HG02798 (cell line): ENCODE results near the gene TREML4.
"Not testable (repeated sequence)": the region's sequence is repeated elsewhere in the genome, so short reads cannot be mapped to it uniquely, and the experiment has no call there.

Experiments used
- ATAC-seq: cut with Tn5 transposase; IDR thresholded peaks from one replicate; pipeline ENCODE4 v1.9.1; 2021; ENCODE audit warnings: mild to moderate bottlenecking; ENCODE audit not compliant: unreplicated experiment, poor library complexity

The TREML4 gene, protein sequence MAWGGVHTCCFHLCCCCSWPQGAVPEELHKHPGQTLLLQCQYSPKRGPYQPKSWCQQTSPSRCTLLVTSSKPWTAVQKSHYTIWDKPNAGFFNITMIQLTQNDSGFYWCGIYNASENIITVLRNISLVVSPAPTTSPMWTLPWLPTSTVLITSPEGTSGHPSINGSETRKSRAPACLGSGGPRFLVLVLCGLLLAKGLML

DNA sequence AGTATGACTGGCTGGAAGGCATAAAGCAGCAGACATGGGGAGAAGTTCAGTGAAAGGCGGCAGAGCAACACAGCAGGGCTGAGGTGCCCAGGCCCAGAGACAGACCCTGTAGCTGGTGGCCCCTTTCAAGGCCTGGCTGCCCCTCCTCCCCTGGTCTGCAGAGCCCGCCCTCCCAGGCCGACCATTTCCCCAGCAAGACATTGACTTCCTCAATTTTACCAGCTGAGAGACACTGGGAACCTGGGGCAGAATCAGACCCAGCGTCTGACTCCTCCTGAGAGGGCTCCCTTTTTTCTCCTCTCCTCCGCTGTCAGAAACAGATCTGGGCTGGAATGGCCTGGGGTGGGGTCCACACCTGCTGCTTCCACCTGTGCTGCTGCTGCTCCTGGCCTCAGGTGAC, at the start of gene TREML4:
Gene TREML4 (plus strand): TSS at position 254 of the 400 bp plus-strand sequence. CDS start 79 bp downstream, at position 333.
- no peak for ATAC-seq

DNA sequence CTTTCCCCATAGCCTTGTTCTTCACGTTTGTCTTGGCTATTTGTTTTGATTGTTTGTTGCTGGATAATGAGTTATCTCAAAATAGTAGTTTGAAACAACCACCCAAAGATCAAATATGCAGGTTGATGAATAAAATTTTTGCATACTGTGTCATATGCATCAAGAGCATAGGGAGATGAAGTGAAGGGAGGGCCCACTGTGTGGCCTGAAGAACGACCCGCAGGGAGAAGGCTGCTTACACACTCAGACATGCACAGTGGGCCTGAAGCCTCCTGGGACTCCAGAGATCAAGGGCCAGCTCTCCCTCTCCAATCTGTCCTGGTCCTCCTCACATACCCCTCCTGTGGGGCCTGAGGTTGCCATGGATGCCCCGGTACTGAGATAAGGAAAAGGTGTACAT, 49.0 kb upstream of the TREML4 start:
- ATAC-seq: no peak

DNA sequence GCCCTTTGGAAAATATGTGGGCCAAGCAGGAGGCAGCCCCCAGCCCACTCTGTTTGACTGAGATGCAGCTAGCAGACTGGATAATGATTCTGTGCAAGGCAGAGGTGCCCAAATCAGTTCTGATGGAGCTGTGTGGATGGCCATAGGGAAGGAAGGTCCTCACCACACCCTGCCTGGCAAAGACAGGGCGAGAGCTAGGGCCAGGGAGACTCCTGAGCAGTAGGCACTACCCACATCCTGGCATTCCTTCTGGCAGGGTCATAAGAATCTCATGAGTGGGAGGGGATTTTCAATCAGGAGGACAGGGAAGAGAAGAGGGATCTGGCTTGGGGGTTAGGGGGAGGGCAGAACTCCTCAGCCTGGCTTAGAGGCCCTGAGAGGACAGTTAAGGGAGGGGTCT, 46.6 kb upstream of the TREML4 start:
- no peak for ATAC-seq

DNA sequence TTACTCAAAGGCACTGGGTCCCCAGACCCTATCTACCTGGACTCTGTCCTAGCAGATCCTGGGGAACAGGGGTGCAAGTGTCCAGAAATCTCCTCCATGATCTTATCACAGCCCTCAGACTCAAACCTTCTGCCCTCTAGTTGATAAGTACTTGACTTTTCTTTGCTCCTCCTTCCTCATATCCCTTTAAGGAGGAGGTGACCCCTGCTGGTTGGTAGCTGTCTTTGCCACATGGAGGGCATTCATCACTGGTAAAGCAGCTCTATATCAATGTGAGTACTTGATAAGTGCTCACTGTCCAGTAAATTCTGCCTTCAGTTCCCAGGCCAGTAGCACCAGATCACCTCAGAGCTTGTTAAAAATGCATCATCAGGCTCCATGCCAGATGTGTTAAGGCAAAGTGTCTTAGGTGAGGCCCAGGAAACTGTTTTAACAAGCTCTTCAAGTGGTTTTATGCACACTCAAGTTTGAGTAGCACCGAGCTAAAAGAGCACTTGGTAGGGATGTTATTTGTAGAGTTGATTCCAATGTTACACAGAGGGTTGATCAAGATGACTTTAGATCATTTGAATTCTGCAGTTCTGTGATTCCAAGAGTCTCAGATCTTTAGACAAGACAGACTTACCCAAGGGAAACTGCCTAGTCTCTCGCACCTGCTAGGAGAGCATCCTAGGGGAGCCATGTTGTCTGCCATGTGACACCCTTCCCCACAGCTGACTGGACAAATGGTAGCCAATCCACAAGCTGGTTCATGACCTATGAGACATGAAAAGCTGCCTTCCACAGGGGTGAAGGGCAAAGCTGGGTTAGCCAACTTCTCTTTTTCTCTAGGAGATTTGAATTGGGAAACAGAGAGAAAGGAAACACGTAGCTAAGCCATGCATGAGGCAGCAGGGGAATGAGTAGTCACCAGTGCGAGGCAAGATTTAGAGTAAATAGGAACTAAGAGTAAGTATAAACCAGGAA, 45.8 kb upstream of the TREML4 start:
- ATAC-seq: no peak

DNA sequence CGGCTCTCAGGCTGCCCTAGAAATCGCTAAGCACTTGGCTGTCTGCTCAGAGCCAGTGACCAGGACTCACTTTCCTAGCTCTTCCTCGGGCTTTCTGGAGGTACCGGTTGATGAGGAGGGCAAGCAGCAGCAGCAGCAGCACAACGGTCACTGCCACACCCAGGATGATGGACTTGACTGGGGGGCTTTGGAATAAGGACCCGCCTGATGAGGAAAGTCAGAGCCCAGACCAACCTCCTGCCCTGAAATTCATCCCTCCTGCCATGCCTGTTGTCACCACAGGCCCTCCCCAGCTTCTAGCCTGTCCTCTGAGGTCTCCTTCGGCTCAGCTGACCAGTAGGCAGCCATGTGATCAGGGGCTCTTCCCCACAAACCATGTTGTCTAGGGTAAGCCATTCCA, 43.4 kb upstream of the TREML4 start:
- ATAC-seq: no peak

DNA sequence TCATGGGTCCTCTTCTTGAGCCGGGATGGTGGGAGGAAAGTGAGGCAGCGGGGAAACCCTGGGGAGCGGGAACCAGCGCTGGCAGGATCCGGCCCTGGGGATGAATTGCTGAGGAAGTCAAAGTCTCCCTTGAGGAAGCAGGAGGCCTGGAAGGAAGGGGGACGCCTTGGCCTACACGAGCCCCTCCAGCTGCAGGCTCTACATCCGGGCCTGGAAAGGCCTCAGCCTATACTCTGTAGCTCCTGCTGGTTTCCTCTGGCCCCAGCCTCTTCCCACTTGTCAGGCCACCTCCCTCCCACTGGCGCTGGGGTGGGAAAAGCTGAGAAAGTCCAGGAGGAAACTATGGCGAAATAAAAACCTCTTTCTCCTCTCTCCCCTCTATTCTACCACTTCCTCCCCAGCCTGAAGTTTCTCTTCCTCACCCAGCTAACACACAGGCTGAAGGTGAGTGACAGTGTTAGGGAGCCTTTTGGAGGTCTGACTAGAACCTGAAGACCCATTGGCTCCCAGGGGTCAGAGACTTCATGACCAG, 42.1 kb upstream of the TREML4 start:
- no peak for ATAC-seq

DNA sequence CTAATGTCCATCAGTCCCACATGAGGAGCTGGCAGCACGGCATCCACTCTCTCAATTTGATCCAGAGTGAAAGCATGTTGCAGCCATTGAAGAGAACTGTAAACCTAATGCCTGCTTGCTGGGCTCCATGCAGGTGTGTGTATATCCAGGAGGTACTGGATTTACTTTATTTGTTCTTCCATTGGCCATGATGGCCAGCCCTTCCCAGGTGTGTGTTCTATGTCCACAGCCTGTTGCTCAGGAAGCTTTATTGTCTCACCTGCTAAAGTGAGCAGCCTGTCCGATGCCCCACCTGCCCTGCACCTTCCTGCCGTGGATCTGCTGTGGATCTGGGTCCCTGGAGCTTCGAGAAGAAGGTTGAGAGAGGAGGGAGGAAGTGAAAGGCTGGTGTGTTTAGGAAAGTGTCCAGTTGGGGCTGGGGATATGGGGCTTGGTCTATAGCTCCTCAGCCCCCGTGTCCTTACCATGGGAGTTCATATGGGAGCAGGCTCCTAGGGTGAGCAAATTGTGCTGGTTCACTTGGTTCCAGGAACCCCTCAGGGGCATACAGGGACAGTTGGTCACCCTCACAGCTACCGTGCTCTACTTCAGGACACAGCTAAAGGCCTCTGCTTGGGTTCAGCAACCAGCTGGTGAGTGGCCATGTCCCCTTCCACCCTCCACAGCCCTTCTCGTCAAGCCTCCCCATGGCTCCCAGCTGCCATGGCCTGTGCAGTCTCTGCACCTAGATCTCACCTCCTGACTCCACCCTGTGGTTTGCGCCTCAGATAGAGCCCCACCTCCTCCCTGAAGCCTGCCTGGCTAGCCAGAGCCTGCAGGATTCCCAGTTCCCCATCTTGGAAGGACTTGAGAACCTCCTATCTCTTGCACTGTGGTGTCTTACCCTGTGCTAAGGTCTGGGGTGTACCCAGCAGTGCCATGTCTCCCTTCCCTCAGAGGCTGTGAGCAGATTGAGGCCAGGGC, 39.9 kb upstream of the TREML4 start:
- ATAC-seq: no peak

DNA sequence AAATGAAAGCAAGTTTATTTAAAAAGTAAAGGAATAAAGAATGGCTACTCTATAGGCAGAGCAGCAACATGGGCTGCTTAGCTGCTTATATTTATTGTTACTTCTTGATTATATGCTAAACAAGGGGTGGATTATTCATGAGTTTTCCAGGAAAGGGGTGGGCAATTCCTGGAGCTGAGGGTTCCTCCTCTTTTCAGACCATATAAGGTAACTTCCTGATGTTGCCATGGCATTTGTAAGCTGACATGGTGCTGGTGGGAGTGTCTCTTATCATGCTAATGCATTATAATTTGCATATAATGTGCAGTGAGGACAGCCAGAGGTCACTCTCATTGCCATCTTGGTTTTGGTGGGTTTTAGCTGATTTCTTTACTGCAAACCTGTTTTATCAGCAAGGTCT, 39.1 kb upstream of the TREML4 start:
- not testable (repeated sequence) for ATAC-seq

DNA sequence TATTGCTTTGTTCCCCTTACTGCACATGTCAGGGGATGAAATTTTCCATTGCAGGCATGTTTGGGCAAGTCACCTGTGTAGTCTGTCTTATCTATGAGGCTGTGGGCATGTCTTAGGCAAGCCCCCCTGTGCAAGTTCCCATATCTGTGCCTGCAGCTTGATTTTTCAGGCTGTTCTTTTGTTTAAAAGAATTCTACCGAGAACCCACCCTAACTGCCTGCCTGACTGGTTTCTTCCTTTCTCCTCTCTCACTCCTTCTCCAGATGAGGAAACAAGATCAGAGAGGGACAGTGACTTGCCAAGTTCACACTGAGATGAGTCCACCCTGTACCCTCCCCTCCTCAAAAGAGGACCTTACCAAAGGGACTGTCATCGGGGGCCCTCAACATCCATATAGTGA, 38.2 kb upstream of the TREML4 start:
- no peak for ATAC-seq

DNA sequence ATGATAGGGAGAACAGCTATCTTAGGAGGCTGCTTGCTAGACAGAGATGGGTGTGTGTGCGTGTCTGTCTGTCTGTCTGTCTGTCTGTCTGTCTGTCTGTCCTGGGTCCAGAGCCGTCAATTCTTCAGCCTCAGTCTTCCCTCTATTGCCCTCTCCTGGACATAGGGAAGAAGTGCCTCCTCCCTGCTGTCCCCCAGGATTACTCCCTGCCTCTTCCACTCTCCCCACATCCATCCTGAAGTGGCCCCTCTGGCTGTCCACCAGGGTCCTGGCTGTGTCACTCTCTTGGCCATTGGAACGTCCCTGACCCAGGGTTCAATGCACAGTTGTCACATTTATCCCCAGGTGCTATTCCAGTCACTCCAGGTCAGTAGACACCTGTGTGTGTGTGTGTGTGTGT, 37.4 kb upstream of the TREML4 start:
- ATAC-seq: no peak

DNA sequence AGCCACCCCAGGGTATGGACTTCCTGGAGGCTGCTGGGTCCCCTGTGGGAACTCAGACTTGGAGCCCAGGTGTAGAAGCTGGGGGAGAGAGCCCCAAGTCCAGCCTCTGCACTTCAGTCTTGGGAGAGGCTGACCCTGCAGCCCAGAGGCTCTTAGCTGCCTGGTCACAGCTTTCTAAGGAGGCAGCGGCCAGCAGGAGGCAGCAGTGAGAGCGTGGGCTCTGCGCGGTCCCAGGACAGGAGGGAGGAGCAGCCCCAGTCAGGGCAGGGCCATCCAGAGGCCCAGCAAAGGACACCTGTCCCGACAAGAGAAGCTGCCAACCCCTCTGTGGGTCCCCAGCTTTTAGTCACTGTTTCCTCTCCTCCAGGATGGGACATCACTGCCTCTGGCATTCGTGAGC, 36.6 kb upstream of the TREML4 start:
- no peak for ATAC-seq

DNA sequence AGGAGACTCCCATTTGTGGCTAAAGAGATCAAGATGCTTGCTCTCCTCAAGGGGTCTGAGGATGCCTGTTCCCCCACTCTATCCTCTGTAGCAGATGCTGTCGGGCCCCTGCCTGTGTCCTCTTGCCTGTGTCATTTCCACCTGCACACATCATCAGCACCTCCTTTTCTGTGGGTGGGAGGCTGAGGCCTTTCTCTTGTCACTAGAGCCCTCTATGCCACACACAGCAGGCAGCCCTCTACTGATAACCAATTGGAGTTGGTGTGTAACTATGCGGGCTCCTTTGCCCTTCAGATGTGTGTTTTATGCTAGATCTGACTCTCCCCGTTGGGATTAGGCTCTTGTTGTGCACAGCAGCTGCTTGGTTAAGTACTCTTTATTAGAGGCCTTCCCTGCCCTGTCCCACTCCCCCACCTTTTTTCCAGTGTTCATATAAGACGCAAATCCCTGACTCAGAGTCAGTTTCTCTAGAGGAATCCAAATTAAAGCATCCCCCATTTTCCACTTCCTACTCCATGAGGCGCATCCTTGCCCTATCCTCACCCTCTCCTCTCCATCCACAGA, 34.9 kb upstream of the TREML4 start:
- no peak for ATAC-seq

DNA sequence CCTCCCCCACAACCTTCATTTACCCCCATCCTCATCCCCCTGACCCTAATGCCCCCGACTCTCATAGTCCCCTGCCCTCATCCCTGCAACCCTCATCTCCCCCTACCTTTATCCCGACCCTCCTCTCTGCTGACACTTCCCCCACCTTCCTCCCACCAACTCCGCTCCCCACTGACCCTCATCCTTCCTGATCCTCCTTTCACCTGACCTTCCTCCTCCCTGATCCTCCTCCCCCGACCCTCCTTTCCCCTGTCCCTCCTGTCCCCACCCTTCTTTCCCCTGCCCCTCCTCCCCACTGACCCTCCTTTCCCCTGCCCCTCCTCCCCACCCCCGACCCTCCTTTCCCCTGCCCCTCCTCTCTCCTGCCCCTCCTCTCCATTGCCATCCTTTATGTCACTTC, 34.3 kb upstream of the TREML4 start:
- no peak for ATAC-seq

DNA sequence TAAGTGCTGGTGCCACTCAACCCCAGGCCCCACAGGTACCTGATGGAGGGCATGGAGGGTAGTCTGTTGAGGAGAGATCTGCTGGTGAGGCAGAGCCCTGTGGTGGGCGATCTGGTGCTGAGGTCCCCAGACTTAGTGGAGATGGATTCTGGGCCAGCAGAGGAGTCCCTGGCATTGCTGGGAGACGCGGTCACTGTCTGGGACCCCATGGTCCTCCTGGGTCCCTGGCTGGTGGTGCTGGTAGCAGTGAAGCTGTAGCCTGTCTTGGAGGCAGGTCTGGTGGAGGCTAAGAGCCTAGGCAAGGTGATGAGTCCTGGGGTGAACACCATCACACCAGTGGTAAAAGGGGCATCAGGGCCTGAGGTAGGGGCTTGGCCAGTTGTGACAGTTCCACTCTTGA, 33.8 kb upstream of the TREML4 start:
- no peak for ATAC-seq

DNA sequence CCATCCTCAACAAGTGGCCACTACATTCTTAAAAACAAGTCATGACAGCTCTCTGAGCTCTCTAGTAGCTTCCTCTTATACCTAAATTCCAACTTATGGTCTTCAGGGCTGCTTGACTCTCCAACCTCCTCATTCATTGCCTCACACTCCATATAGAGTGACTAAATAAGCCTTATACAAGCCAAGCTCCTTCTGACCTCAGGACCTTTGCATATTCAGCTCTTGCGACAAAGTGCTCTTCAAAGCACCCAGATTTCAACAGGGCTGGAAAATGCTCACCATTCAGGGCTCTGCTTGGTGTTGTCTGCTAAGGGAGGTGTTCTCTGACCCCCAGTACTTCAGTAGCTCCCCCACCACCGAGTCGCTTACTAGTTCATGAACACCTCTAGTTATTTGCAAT, 30.9 kb upstream of the TREML4 start:
- ATAC-seq: no peak

DNA sequence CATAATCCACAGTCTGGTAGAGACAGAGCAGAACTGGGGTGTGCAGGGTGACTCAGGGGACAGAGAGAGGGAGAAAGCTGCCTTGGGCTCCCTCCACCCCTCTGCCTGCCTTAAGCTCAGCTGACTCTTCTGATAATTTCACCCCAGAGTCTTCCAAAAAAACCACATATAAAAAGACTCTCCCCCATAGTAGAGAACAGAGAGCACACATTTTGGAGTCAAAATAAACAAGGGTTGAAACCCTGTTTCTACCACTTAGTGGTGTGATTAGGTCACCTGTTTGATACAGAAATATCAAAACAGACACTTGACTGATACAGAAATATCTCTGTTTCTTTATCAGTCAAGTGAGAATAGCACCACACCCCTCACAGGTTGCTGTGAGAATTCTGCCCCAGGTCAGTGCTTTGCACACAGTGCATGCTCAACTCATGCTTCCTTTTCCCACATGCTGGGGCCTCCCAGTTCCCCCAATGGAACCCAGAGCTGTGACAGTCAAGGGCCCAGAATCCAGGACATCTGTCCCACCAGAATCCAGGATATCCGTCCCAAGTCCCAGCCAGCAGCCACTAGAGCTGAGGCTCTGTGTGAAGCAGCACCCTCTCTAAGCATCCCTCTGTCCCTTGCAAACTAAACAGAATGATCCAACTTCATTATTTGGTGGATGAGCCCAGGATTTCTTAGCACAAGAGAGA, 28.4 kb upstream of the TREML4 start:
- ATAC-seq: peak; percentile 50

DNA sequence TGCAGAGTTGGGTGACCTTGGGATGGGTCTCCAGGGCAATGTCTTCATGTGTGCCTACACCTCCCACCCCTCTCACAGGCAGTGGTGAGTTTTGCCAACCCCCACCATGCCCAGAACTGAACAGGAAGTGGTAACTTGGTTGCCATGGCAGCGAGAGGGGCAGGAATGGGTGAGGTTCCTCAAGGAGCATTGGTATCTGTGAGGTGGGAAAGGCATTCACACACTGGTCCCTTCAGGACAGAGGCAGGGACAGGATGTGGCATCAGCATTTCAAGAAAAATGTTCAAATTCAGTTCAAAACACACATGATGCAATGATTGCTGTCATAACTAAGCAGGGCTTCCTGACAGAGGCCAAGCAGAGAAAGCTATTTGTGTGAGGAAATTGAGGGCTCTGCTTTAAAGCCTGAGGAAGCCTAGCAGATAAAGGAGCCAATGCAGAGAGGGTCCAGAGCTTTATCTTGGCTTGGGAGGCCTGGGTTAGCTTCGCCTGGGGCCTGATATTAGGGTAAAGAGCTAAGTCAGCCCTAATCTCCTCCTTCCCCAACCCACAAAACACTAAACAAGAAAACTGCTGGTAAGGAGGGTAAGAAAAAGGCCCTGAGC, 27.8 kb upstream of the TREML4 start:
- no peak for ATAC-seq

DNA sequence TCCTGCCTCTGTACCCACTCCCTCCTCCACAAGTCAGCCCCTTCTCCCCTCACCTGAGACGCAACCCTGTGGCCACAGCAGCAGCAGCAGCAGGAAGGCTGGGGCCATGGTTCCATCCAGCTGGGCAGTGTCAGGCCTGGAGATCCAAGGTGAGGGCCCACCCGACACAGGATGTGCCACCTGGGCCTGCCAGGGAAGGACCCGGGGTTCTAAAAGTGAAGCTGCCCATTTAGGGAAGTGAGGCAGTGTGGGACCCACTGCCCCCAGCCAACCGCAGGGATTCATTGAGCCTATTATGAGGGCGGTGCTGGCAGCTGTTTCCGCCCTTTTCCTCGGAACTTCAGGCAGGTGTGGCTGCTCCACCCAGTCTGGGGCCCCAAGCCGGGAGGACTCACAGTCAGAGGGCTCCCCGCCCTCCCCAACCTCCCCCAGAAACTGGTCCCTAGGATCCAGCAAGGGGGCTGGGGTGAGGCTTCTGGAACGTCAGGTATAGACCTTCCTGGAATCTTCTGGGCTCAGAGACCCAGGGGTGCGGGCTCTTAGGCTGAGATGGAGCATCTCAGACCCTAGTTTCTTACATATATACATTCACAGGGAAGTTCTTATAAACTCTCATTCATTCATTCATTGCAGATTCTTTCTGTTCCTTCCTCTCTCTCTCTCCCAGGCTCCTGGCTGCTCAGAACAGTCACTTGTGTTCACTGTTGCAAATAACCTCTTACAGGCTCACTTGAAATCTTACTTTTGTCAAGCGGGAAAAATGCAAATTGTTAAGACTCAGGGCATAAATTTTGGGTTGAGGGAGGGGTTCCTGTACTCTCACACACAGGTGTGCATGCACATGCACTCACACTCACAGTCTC, 27.0 kb upstream of the TREML4 start, which contains the start of gene TREML2:
Gene TREML2 (minus strand): TSS at position 249 of the 863 bp plus-strand sequence. CDS start 141 bp downstream, at position 108.
- no peak for ATAC-seq
